ENCODE measurements around the gene CLCNKB.
"Not testable (repeated sequence)": the region's sequence is repeated elsewhere in the genome, so short reads cannot be mapped to it uniquely, and the experiment has no call there.

CLCNKB gene

GRCh38 chr1:16061989-16062686 lies 18.6 kb downstream of the CLCNKB start:
- DNase-seq: not testable (repeated sequence)

GRCh38 chr1:16062687-16063075 lies 19.1 kb downstream of the CLCNKB start:
- not testable (repeated sequence) for DNase-seq

GRCh38 chr1:16063226-16063829 lies 19.7 kb downstream of the CLCNKB start:
- no peak for DNase-seq

DNA sequence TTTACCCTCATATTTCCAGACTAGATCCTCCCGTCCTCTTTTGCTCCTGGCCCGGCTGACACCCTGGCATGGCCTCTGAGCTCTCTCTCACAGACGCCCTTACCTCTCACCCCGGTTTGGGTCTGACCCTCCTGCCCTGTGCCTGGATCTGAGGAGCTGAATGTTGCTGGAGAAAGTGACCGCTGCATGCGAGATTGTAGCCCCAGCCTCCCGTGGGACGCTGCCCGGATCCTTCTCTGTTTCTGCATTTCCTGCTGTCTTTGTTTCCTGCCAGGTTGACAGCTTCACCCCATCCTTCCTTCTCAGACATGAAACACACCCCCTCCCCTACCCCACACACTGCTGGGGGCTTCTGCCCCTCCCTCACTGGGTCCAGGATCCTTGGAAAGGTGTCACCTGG lies 20.3 kb downstream of the CLCNKB start:
- DNase-seq: no peak

GRCh38 chr1:16064536-16065268 lies 21.1 kb downstream of the CLCNKB start:
- DNase-seq: no peak

- no peak for DNase-seq
Measured at GRCh38 chr1:16065269-16065576, 21.6 kb downstream of the CLCNKB start.

DNA sequence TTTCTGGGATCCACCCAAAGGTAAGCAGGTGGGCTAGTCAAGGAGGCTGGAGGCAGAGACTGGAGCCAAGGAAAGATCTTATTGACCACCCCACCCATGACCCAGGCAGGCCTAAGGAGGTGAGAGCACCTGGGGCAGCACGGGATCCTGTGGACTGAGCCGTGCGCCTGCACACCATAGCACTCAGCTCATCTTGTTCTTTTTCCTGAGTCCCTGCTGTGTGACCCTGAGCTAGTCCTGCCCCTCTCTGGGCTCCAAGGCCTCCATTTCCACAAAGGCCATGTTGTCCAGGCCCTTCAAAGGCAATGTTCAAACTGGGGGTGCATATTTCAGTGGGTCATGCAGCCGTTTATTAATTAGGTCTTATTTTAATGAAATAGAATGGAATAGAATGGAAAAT lies 22.7 kb downstream of the CLCNKB start:
- DNase-seq: no peak

- DNase-seq: no peak
Measured at GRCh38 chr1:16067127-16067768, 23.7 kb downstream of the CLCNKB start.

- no peak for DNase-seq
Measured at GRCh38 chr1:16067933-16068332, 24.4 kb downstream of the CLCNKB start.

GRCh38 chr1:16068356-16069270 lies 25.0 kb downstream of the CLCNKB start:
- DNase-seq: no peak

DNA sequence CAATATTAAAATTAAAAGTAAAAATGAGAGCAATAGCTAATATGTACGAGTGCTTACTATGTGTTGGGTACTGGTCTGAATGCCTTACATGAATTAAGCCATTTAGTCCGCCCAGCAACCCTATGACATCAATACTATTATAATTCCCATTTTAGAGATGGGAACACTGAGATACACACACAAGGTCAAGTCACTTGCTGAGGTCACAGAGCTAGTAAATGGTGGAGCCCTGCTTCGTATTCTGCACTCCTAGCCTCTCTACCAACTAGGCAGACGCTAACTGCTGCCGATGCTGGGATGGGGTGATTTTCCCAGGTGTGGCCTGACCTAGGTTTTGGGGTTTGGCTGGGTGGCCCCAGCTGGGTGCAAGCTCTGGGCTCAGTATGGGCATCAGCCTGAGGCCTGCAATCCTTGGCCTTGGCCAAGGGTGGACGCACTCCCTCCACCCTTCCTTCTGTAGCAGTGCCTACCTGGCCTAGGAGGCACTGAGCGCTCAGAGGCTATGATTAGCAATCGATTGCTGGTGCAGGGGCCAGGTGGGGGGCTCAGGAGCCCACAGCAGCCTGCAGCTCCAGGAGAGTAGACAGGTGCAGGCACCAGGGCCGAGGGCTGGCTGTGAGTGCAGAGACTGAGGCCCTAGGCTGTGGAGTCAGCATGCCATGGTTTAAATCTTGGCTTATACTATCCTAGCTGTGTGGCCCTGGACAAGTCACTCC lies 27.2 kb downstream of the CLCNKB start:
- DNase-seq: no peak

DNA sequence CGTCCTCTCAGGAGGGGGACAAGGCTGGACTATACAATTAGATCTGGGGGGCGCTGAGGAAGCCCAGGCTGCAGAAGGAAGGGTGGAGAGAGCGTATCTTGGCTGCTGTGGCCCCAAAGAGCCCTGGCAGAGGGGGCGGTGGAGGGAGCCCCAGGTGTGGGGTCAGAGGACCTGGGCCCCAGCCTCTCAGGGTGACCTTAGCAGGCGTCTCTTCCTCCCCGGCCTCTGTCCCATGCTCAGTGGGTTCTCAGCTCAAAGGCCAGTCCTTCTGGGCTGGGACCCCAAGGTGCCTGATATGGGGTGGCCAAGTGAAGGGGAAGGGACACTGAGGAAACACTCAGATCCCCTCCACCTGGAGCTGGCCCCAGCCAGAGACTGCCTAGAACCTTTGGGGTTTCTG lies 28.0 kb downstream of the CLCNKB start:
- DNase-seq: no peak

DNA sequence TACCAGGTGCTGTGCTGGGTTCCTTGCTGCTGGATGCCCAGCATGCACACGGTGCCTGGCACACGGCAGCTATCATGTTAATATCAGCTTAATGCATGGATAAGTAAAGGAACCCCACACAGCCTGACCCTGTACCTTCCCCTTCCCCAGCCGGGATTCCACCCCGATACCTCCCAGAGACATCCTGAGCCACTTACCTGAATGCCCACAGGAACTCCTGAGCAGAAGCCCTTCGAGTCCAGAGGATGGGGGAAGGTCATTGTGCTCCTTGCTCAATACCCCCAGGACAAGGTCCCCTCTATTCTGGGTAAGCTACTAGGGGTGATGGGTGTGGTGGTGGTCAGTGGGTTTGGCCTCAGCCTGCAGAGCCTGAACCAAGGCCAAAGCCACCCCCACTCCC lies 28.5 kb downstream of the CLCNKB start:
- no peak for DNase-seq

GRCh38 chr1:16072616-16073484 lies 29.3 kb downstream of the CLCNKB start:
- DNase-seq: no peak

DNA sequence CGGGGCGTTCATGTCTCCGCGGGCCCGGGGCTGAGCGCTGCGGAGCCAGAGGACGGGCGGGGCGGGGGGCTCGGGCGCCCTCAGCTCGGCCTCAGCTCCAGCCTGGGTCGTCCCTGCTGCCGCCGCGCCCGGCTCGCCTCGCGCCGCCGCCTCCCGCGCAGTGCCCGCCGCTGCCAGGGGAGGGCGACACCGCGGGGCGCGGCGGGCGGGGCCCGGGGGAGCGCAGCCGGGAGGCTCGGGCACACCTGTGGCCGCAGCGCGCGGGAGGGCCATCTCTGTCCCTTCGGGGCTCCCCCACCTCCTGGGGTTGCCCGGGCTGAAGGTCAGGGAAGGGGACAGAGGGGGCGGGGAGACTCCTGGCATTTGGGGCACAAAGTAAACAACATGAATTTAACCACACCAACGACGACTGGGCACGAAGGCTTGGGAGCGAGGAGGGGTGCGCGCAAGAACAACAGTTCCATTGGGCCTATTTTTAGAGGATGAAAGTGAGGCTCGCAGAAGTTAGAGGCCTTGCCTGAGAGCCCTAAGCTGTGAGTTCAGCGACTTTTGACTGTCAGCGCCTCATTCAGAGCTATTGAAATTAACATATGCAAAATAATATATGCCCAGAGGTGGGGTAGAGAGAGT lies 30.0 kb downstream of the CLCNKB start, which contains the start of gene FAM131C:
TSS of gene FAM131C (minus strand) at position 162 of the 630 bp plus-strand sequence. CDS start 209 bp downstream, outside the sequence.
- no peak for DNase-seq

DNA sequence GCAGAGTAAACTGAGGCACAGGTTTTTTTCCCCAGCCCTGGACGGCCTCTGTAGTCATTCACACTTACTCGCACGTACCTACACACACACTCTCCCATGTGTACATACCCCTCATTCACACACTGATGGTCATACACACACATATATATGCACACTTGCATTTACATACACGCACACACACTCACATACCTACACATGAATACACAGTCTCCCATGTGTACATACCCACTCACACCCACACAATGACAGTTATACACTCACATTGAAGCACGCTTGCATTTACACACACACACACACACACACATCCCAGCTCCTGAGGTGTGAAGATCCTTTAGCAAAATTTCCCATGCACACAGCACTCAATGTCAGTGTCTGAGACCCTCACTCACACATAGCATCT lies 30.6 kb downstream of the CLCNKB start:
- no peak for DNase-seq

GRCh38 chr1:16075337-16076030 lies 31.9 kb downstream of the CLCNKB start:
- DNase-seq: no peak

DNA sequence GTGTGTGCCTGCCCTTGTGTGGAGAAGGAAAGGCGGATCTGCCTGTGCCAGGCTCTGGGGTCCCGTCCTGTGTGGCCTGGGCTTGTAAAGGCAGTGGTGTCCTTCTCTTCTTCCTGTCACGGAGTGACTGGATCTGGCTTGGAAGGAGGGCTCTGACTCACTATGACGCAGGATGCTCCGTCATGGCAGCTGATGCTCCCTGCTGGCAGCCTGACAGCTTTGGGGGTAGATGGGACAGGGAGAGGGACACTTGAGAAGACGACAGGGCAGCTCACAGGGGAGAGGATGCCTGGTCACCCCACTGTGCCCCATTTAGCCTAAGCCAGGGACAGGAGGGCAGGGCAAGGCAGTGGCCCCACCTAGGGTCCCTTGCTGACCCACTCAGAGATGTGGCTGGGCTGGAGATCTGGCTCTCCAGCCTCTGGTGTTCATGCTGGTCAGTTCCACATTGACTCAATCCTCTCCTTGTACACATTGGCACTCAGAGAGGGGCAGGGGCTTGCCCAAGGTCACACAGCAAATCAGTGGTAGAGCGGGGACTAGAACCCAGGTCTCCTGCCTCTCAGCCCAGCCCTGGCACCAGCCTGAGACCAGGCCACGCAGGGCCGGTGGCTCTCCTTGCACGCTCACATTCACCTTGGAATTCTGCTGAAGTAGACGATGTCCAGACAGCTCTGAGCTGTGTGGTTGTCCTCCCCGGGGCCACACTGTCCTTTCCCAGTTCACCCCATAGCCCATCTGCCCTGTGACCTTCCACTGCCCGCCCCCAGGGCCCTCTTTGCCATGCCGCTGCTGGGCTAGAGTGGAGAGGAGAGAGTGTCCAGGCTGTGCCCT lies 32.7 kb downstream of the CLCNKB start:
- no peak for DNase-seq

- no peak for DNase-seq
Measured at GRCh38 chr1:16076865-16077238, 33.3 kb downstream of the CLCNKB start.
